ENCODE measurements around the gene OSCP1. TPM values are rescaled to one million over a fixed set of nuclear protein-coding genes. Genes with fewer than 3 reads are reported as not detected.

OSCP1 gene
- total and polyA plus RNA-seq, 2 donors (not counting 3 experiments of a cell fraction or from before 2014, with no cell fraction given): 4.6 to 8.3 TPM

DNA sequence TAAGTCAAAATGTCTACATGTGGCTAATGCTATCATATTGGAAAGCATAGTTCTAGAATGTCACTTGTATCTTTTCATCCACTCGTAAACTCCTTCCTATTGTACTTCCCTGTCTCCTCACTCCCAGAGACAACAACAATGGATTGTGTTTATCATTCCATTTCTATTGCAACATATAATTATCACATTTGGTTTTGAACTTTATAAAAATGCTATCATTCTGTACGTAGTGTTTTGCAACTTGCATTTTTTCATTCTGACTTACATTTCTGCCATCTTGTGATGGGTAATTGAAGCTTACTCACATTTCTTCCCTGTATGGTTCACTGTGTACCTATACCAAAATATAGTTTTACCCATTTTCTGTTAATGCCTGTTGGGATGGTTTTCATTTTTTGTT, 47.0 kb upstream of the OSCP1 start:
- H3K9me3 ChIP-seq (replicated peaks; ENCODE audit: control insufficient read depth, insufficient read depth, low read length): no peaks in the 10 kb centered on the region
- H3K4me1 ChIP-seq (ENCODE audit: control insufficient read depth, extremely low read depth, insufficient read depth, low read length): no peaks in the 10 kb centered on the region
- no peak overlapping the region for H3K27ac ChIP-seq (ENCODE audit: insufficient read depth, low read depth, low read length)
- ChIA-PET CTCF (interaction anchor here (4.4 kb wide), 1 partner anchor 19 kb away, joined by 23 read pairs; no protein-coding TSS in a partner anchor), POLR2A (no interaction called here)
- H3K79me2 ChIP-seq (ENCODE audit: control insufficient read depth, insufficient read depth, low read length): no peaks in the 10 kb centered on the region
- no peak for FAIRE-seq
- H2AFZ ChIP-seq (ENCODE audit: low read depth, low read length): no peak overlapping the region
- dilution Hi-C loops (cut with MboI; ENCODE audit: extremely low pct_ligation_motif_present, low sequenced_read_pairs) (no loop called here), intact Hi-C loops (cut with micrococcal nuclease) (no loop called here)
- no TSS peak for BruUV-seq (replicated peaks)
- no peaks in the 10 kb centered on the region for H3K9me1 ChIP-seq (replicated peaks; ENCODE audit: control insufficient read depth, extremely low read depth, insufficient read depth, low read length)
- TF ChIP-seq GATA2 (IDR thresholded peaks at IDR 0.05; ENCODE audit: insufficient read depth, insufficient read length, low read depth, low read length) (no peak), JUN (IDR thresholded peaks at IDR 0.05; ENCODE audit: borderline replicate concordance, insufficient read depth, insufficient read length, low read depth) (no peak), CTCF (IDR thresholded peaks at IDR 0.05; ENCODE audit: extremely low read depth in 1 of 2, insufficient read depth in 1 of 2, low read depth in 1 of 2, low read length in 2 of 2) (no peak), FOS (IDR thresholded peaks at IDR 0.05; ENCODE audit: borderline replicate concordance, insufficient read depth, low read length) (no peak), POLR2A (IDR thresholded peaks at IDR 0.05; ENCODE audit: low read depth, low read length) (no peak), MYC (IDR thresholded peaks at IDR 0.05; ENCODE audit: low read depth, low read length) (no peak), POLR2AphosphoS5 (IDR thresholded peaks at IDR 0.05; ENCODE audit: insufficient read depth, low read depth, low read length) (no peak)
- TF ChIP-seq, protein P1, sequence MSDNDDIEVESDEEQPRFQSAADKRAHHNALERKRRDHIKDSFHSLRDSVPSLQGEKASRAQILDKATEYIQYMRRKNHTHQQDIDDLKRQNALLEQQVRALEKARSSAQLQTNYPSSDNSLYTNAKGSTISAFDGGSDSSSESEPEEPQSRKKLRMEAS (IDR thresholded peaks at IDR 0.05; ENCODE audit: insufficient read depth, insufficient read length): no peak
- no peak overlapping the region for H3K9ac ChIP-seq (replicated peaks; ENCODE audit: extremely low read depth, insufficient read depth, low read length)
- H3K27me3 ChIP-seq (ENCODE audit: control insufficient read depth in 2 of 2, insufficient read depth in 2 of 2, low read length in 2 of 2): peaks cover 0 to 2% of the 10 kb centered on the region in 2 experiments
- H4K20me1 ChIP-seq (replicated peaks; ENCODE audit: control insufficient read depth, extremely low read depth, insufficient read depth, low read length): no peaks in the 10 kb centered on the region
- H3K36me3 ChIP-seq (ENCODE audit: control insufficient read depth in 2 of 2, extremely low read depth in 1 of 2, insufficient read depth in 2 of 2, low read length in 2 of 2): no peaks in the 10 kb centered on the region
- no peak for DNase-seq (ENCODE audit: low read depth, low spot score)
- no peak overlapping the region for H3K4me3 ChIP-seq (replicated peaks in 1 of 3; ENCODE audit: insufficient read depth in 1 of 3, low read depth in 1 of 3, low read length in 3 of 3)
- H3K4me2 ChIP-seq (ENCODE audit: insufficient read depth, low read length): no peak overlapping the region

All from endothelial cell of umbilical vein (primary cell).